Keratinocyte (primary cell): ENCODE data around the gene PSMD14. TPM values are rescaled to one million over a fixed set of nuclear protein-coding genes. Genes with fewer than 3 reads are reported as not detected.

Source experiments
- DNase-seq: peaks from one replicate; pipeline ENCODE4 v3.0.0-alpha.2; 2011; ENCODE audit warnings: low read depth, missing footprints, low spot score
- FAIRE-seq: peaks from 2 replicates; lab custom pipeline; 2011; peaks lifted over from hg19 to GRCh38; lab: Jason Lieb, UNC
- H2AFZ ChIP-seq: 2 replicates; pipeline ENCODE4 v1.6.0; 2012; ENCODE audit warnings: low read length, control low read depth, inconsistent platforms; ENCODE audit not compliant: control insufficient read depth
- H3K27ac ChIP-seq: 2 replicates; pipeline ENCODE4 v1.5.1; 2011; ENCODE audit warnings: low read length; ENCODE audit not compliant: control insufficient read depth, insufficient read depth
- H3K27me3 ChIP-seq: 3 replicates; pipeline ENCODE4 v1.6.0; 2011; ENCODE audit warnings: low read length; ENCODE audit not compliant: control insufficient read depth, insufficient read depth; ENCODE audit errors: extremely low read depth
- H3K36me3 ChIP-seq, 2 experiments: 2 replicates in 1 of 2; 3 replicates in 1 of 2; pipeline ENCODE4 v1.5.1; 2011; ENCODE audit warnings: low read length in 2 of 2, mild to moderate bottlenecking in 1 of 2; ENCODE audit not compliant: control insufficient read depth in 2 of 2, insufficient read depth in 2 of 2; ENCODE audit errors: extremely low read depth in 1 of 2
- H3K4me1 ChIP-seq: 3 replicates; pipeline ENCODE4 v1.5.1; 2011; ENCODE audit warnings: low read length; ENCODE audit not compliant: control insufficient read depth, insufficient read depth; ENCODE audit errors: extremely low read depth
- H3K4me2 ChIP-seq: 3 replicates; pipeline ENCODE4 v1.6.0; 2011; ENCODE audit warnings: low read depth, low read length; ENCODE audit not compliant: control insufficient read depth, insufficient read depth; ENCODE audit errors: extremely low read depth
- H3K4me3 ChIP-seq, 3 experiments: fragments of 200-600 bp in 1 of 3; sonication (generic) in 1 of 3; 2 replicates in 2 of 3; 3 replicates in 1 of 3; pipeline ENCODE4 v1.5.1; 2011 to 2016; ENCODE audit warnings: low read length in 3 of 3, mild to moderate bottlenecking in 3 of 3, control low read depth in 2 of 3, inconsistent platforms in 1 of 3, low read depth in 1 of 3, mixed read lengths in 1 of 3, mixed run types in 1 of 3, moderate library complexity in 1 of 3; ENCODE audit not compliant: control insufficient read depth in 2 of 3, insufficient read depth in 2 of 3; ENCODE audit errors: extremely low read depth in 1 of 3
- H3K79me2 ChIP-seq: 2 replicates; pipeline ENCODE4 v1.6.0; 2012; ENCODE audit warnings: low read length; ENCODE audit not compliant: control insufficient read depth, insufficient read depth
- H3K9ac ChIP-seq: 3 replicates; pipeline ENCODE4 v1.6.0; 2011; ENCODE audit warnings: low read length; ENCODE audit not compliant: control insufficient read depth, insufficient read depth; ENCODE audit errors: extremely low read depth
- H3K9me1 ChIP-seq: 3 replicates; pipeline ENCODE4 v1.6.0; 2011; ENCODE audit warnings: low read length; ENCODE audit not compliant: control insufficient read depth, insufficient read depth; ENCODE audit errors: extremely low read depth
- H3K9me3 ChIP-seq: 2 replicates; pipeline ENCODE4 v1.5.1; 2012; ENCODE audit warnings: low read depth, low read length; ENCODE audit not compliant: control insufficient read depth
- H4K20me1 ChIP-seq: 3 replicates; pipeline ENCODE4 v1.6.0; 2011; ENCODE audit warnings: low read length; ENCODE audit not compliant: control insufficient read depth, insufficient read depth; ENCODE audit errors: extremely low read depth
- EZH2 ChIP-seq: IDR thresholded peaks from one replicate; pipeline ENCODE4 v1.6.1; 2012; ENCODE audit warnings: inconsistent platforms, mild to moderate bottlenecking, low read length, moderate library complexity
- dilution Hi-C: fragments of 300-500 bp; cut with MboI; formaldehyde crosslinking; loops from one replicate; pipeline ENCODE4 v1.7.0; 2020; ENCODE audit warnings: low sequenced_read_pairs; ENCODE audit not compliant: extremely low pct_ligation_motif_present
- polyA minus RNA-seq, 3 experiments: library from RNA; depleted of rRNA, polyadenylated mRNA; stranded (reverse); fragments of >200 nt; gene quantifications; 1 replicate in 1 of 3; 2 replicates in 1 of 3; 3 replicates in 1 of 3; pipeline ENCODE4 v1.2.3, GENCODE V29; 2011
- polyA plus RNA-seq, 5 experiments: library from polyadenylated mRNA; depleted of rRNA in 3 of 5; stranded (reverse) in 3 of 5; stranded (forward) in 1 of 5; unstranded in 1 of 5; fragments of >200 nt; gene quantifications; 1 replicate in 1 of 5; 2 replicates in 3 of 5; 3 replicates in 1 of 5; pipeline versions ENCODE4 v1.2.1 to v1.2.3, GENCODE V29; 2011 to 2012; ENCODE audit warnings: missing spikeins in 2 of 5, low read depth in 1 of 5, low replicate concordance in 1 of 5
- TF ChIP-seq, protein P1 (sequence below), 3 experiments: IDR thresholded peaks in 1 of 3; conservative IDR thresholded peaks in 1 of 3; optimal IDR thresholded peaks in 1 of 3; 2 replicates in 2 of 3; 3 replicates in 1 of 3; pipeline versions ENCODE3 to v1.5.1; 2011; ENCODE audit warnings: low read length in 3 of 3, mild to moderate bottlenecking in 3 of 3, moderate library complexity in 2 of 3, control low read depth in 1 of 3, inconsistent platforms in 1 of 3; ENCODE audit not compliant: insufficient read depth in 2 of 3; ENCODE audit errors: extremely low read depth in 1 of 3

The PSMD14 gene
- polyA plus RNA-seq (85.7 to 136 TPM (median 88.4 TPM) in 3 replicates), polyA minus RNA-seq (13.0 to 73.7 TPM (median 34.4 TPM) in 3 replicates)
- polyA plus RNA-seq (2011; ENCODE audit: low read depth) = 219 TPM
- 73.3 and 128 TPM in 2 replicates for polyA plus RNA-seq (2011; cell fraction: cytosol; rRNA removed)
- 66.6 and 102 TPM in 2 replicates for polyA plus RNA-seq (2011; cell fraction: nucleus; rRNA removed)
- polyA plus RNA-seq (2012; ENCODE audit: low replicate concordance) = 82.3 and 88.4 TPM in 2 replicates
- 63.7 TPM for polyA minus RNA-seq (2011; cell fraction: cytosol; rRNA and poly(A)+ RNA removed)
- 37.2 and 58.5 TPM in 2 replicates for polyA minus RNA-seq (2011; cell fraction: nucleus; rRNA and poly(A)+ RNA removed)

- no peak for FAIRE-seq
- Histone ChIP-seq H3K79me2 (peaks cover 50% of the 10 kb centered on the region), H3K4me3 (peak within 1 kb of the TSS; percentile 77 to 86 (median 83))
These were observed at the start of gene PSMD14 for GRCh38 chr2:161308178-161308955. Gene PSMD14, plus strand, starts transcription at chr2:161308425. Its CDS starts 10,401 bp downstream, at chr2:161318826.

GRCh38 chr2:161265874-161266273 lies 42.4 kb upstream of the PSMD14 start:
- no peak overlapping the region for H3K4me2 ChIP-seq
- H4K20me1 ChIP-seq = no peaks in the 10 kb centered on the region
- TF ChIP-seq, protein P1, sequence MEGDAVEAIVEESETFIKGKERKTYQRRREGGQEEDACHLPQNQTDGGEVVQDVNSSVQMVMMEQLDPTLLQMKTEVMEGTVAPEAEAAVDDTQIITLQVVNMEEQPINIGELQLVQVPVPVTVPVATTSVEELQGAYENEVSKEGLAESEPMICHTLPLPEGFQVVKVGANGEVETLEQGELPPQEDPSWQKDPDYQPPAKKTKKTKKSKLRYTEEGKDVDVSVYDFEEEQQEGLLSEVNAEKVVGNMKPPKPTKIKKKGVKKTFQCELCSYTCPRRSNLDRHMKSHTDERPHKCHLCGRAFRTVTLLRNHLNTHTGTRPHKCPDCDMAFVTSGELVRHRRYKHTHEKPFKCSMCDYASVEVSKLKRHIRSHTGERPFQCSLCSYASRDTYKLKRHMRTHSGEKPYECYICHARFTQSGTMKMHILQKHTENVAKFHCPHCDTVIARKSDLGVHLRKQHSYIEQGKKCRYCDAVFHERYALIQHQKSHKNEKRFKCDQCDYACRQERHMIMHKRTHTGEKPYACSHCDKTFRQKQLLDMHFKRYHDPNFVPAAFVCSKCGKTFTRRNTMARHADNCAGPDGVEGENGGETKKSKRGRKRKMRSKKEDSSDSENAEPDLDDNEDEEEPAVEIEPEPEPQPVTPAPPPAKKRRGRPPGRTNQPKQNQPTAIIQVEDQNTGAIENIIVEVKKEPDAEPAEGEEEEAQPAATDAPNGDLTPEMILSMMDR (optimal IDR thresholded peaks at IDR 0.05 in 1 of 3, IDR thresholded peaks at IDR 0.05 in 1 of 3, conservative IDR thresholded peaks at IDR 0.05 in 1 of 3; ENCODE audit: extremely low read depth in 1 of 3, insufficient read depth in 2 of 3, low read length in 3 of 3) = no peak
- no peak for TF ChIP-seq EZH2
- H3K27me3 ChIP-seq = no peaks in the 10 kb centered on the region
- dilution Hi-C loops = no loop called here
- no peak overlapping the region for H3K4me3 ChIP-seq
- DNase-seq = no peak
- no peak for FAIRE-seq
- H2AFZ ChIP-seq = no peak overlapping the region
- H3K36me3 ChIP-seq = no peaks in the 10 kb centered on the region
- H3K4me1 ChIP-seq = no peaks in the 10 kb centered on the region
- no peaks in the 10 kb centered on the region for H3K9me3 ChIP-seq
- H3K9ac ChIP-seq = no peak overlapping the region
- H3K79me2 ChIP-seq = no peaks in the 10 kb centered on the region
- H3K9me1 ChIP-seq = no peaks in the 10 kb centered on the region
- no peak overlapping the region for H3K27ac ChIP-seq

More at GRCh38 chr2:161308178-161308955, at the start of gene PSMD14:
- Histone ChIP-seq H3K4me2 (peak within 1 kb of the TSS; percentile 92), H3K36me3 (peaks cover 0 to 2% of the 10 kb centered on the region in 2 experiments), H3K9ac (peak within 1 kb of the TSS; percentile 92), H2AFZ (peak within 1 kb of the TSS; percentile 92), H3K9me3 (no peaks in the 10 kb centered on the region), H3K9me1 (no peaks in the 10 kb centered on the region), H3K27ac (peak within 1 kb of the TSS; percentile 88), H3K27me3 (no peaks in the 10 kb centered on the region), H3K4me1 (peaks cover 7% of the 10 kb centered on the region), H4K20me1 (peaks cover 2% of the 10 kb centered on the region)
- DNase-seq = peak; percentile 56
- TF ChIP-seq, protein P1 (optimal IDR thresholded peaks at IDR 0.05 in 1 of 3, IDR thresholded peaks at IDR 0.05 in 1 of 3, conservative IDR thresholded peaks at IDR 0.05 in 1 of 3; ENCODE audit: extremely low read depth in 1 of 3, insufficient read depth in 2 of 3, low read length in 3 of 3) = no peak
- no peak for TF ChIP-seq EZH2
- dilution Hi-C loops = no loop called here
